Astrocyte of the spinal cord (primary cell): Measurements from ENCODE around the gene ABLIM1.
A peak's percentile ranks its signal among the peaks of the same experiment; 100 is the strongest.

Experiments
- DNase-seq: peaks from one replicate; pipeline ENCODE4 v3.0.0; 2011; ENCODE audit warnings: low read depth, low spot score
- H3K4me3 ChIP-seq: 2 replicates; pipeline ENCODE4 v1.5.1; 2011; ENCODE audit warnings: low read depth, mild to moderate bottlenecking, low read length, moderate library complexity
- in situ Hi-C: cut with HindIII; loops from 2 replicates; pipeline ENCODE4 v1.10.0; 2017; ENCODE audit warnings: low sequenced_read_pairs
- TF ChIP-seq, protein P1 (sequence below): IDR thresholded peaks from 2 replicates; pipeline ENCODE4 v1.5.1; 2012; ENCODE audit warnings: low read depth, mild to moderate bottlenecking, low read length, inconsistent platforms

Gene ABLIM1

GRCh38 chr10:114389426-114389825, 268.6 kb downstream of the ABLIM1 start:
- H3K4me3 ChIP-seq, result no peak overlapping the region
- DNase-seq, result peak; percentile 83
- in situ Hi-C loops, result no loop called here
- TF ChIP-seq, protein P1, sequence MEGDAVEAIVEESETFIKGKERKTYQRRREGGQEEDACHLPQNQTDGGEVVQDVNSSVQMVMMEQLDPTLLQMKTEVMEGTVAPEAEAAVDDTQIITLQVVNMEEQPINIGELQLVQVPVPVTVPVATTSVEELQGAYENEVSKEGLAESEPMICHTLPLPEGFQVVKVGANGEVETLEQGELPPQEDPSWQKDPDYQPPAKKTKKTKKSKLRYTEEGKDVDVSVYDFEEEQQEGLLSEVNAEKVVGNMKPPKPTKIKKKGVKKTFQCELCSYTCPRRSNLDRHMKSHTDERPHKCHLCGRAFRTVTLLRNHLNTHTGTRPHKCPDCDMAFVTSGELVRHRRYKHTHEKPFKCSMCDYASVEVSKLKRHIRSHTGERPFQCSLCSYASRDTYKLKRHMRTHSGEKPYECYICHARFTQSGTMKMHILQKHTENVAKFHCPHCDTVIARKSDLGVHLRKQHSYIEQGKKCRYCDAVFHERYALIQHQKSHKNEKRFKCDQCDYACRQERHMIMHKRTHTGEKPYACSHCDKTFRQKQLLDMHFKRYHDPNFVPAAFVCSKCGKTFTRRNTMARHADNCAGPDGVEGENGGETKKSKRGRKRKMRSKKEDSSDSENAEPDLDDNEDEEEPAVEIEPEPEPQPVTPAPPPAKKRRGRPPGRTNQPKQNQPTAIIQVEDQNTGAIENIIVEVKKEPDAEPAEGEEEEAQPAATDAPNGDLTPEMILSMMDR, result no peak

DNA sequence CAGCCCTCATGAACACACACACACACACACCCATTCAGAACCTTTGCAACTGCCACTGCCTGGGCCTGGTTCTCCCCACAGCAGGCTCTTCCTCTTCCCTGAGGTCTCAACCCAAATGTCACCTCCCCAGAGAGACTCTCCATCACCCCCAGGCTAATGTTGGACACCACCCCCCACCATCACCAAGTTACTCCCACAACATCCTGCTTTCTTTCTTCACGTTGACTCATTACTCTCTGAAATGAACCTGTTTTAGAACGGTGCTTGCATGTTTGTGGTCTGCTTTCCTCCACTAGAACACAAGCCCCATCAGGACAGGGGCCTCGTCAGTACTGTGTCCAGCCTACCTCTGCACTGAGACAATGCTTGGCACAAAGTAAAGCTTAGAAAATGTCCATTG, 269.8 kb downstream of the ABLIM1 start:
- DNase-seq, result no peak
- TF ChIP-seq, protein P1, result no peak

GRCh38 chr10:114387784-114388183, 270.3 kb downstream of the ABLIM1 start:
- TF ChIP-seq, protein P1, result no peak
- no peak overlapping the region for H3K4me3 ChIP-seq
- in situ Hi-C loops, result no loop called here
- no peak for DNase-seq

More for the DNA sequence above, 269.8 kb downstream of the ABLIM1 start:
- no peak overlapping the region for H3K4me3 ChIP-seq
- in situ Hi-C loops, result no loop called here

DNA sequence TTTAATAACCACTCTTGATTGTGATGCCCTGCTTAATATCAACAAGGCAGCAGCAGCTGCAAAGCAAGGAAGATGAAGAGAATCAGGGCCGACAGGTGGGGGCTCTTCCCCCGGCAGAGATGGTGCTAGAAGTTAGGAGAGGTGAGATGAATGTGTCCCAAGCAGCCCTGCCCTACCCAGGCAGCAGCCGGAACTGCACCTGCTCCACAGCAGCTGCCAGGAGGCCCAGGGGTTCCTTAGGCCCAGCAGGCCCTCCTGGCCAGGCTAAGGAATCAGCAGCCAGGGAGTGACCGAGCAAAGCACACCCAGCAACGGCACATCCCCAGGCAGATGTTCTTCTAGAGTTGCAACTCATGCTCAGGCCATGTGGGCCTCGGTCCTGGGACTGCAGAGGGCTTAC, 271.6 kb downstream of the ABLIM1 start:
- H3K4me3 ChIP-seq, result no peak overlapping the region
- TF ChIP-seq, protein P1, result no peak
- in situ Hi-C loops, result no loop called here
- no peak for DNase-seq

GRCh38 chr10:114385557-114385956, 272.5 kb downstream of the ABLIM1 start:
- TF ChIP-seq, protein P1, result no peak
- in situ Hi-C loops, result no loop called here
- DNase-seq, result no peak
- no peak overlapping the region for H3K4me3 ChIP-seq

GRCh38 chr10:114384601-114385000, 273.5 kb downstream of the ABLIM1 start:
- TF ChIP-seq, protein P1, result no peak
- in situ Hi-C loops, result no loop called here
- DNase-seq, result no peak

GRCh38 chr10:114384181-114384580, 273.9 kb downstream of the ABLIM1 start:
- in situ Hi-C loops, result no loop called here
- TF ChIP-seq, protein P1, result no peak
- no peak overlapping the region for H3K4me3 ChIP-seq
- no peak for DNase-seq

More at GRCh38 chr10:114384601-114385000, 273.5 kb downstream of the ABLIM1 start:
- no peak overlapping the region for H3K4me3 ChIP-seq
